CD14-positive monocyte (primary cell): ENCODE measurements around the gene KIF26B. TPM values are rescaled to one million over a fixed set of nuclear protein-coding genes. Genes with fewer than 3 reads are reported as not detected.

Source experiments
- DNase-seq, 3 donors: peaks; one replicate each; pipeline ENCODE4 v3.0.0-alpha.2; 2011 to 2022
- H2AFZ ChIP-seq: 2 replicates; pipeline ENCODE4 v1.6.0; 2012; ENCODE audit warnings: mild to moderate bottlenecking, low read depth, low read length, inconsistent platforms; ENCODE audit not compliant: insufficient read depth, poor library complexity, severe bottlenecking
- H3K27ac ChIP-seq, 2 donors: 1 replicate in 1 of 2; 2 replicates in 1 of 2; pipeline ENCODE4 v1.5.1; 2012 to 2013; ENCODE audit warnings: low read length in 2 of 2, control low read depth in 1 of 2, inconsistent platforms in 1 of 2, low read depth in 1 of 2, mild to moderate bottlenecking in 1 of 2
- H3K27me3 ChIP-seq, 2 donors: one replicate each; pipeline versions ENCODE4 v1.6.0 to v1.6.1; 2011 to 2013; ENCODE audit warnings: low read length in 2 of 2; ENCODE audit not compliant: control insufficient read depth in 2 of 2, insufficient read depth in 2 of 2
- H3K36me3 ChIP-seq, 2 donors: replicated peaks in 1 of 2; 1 replicate in 1 of 2; 2 replicates in 1 of 2; pipeline versions ENCODE4 v1.5.1 to v1.6.1; 2012 to 2013; ENCODE audit warnings: low read length in 2 of 2, control low read depth in 1 of 2, inconsistent platforms in 1 of 2, mild to moderate bottlenecking in 1 of 2; ENCODE audit not compliant: insufficient read depth in 2 of 2, control insufficient read depth in 1 of 2
- H3K4me1 ChIP-seq, 2 donors: 1 replicate in 1 of 2; 2 replicates in 1 of 2; pipeline versions ENCODE4 v1.5.1 to v1.6.1; 2012 to 2013; ENCODE audit warnings: low read length in 2 of 2, control low read depth in 1 of 2, inconsistent platforms in 1 of 2, mild to moderate bottlenecking in 1 of 2, moderate library complexity in 1 of 2; ENCODE audit not compliant: insufficient read depth in 2 of 2, control insufficient read depth in 1 of 2
- H3K4me2 ChIP-seq: replicated peaks from 2 replicates; pipeline ENCODE3; 2012; ENCODE audit warnings: low read length, moderate library complexity, mild to moderate bottlenecking; ENCODE audit not compliant: poor library complexity, severe bottlenecking; ENCODE audit errors: extremely low read depth
- H3K4me3 ChIP-seq, 3 experiments: fragments of 200-600 bp in 1 of 3; sonication (generic) in 1 of 3; replicated peaks in 1 of 3; 1 replicate in 2 of 3; 2 replicates in 1 of 3; pipeline ENCODE4 v1.5.1; 2011 to 2013; ENCODE audit warnings: low read length in 3 of 3, mild to moderate bottlenecking in 3 of 3, control low read depth in 2 of 3, low read depth in 2 of 3, inconsistent platforms in 1 of 3, moderate library complexity in 1 of 3
- H3K79me2 ChIP-seq: 2 replicates; pipeline ENCODE4 v1.6.0; 2012; ENCODE audit warnings: mild to moderate bottlenecking, control low read depth, inconsistent platforms, low read length, moderate library complexity; ENCODE audit not compliant: insufficient read depth
- H3K9ac ChIP-seq: 2 replicates; pipeline ENCODE4 v1.6.0; 2017; ENCODE audit warnings: low read length, mild to moderate bottlenecking; ENCODE audit not compliant: insufficient read depth, poor library complexity, severe bottlenecking
- H3K9me3 ChIP-seq, 2 donors: replicated peaks in 1 of 2; 1 replicate in 1 of 2; 2 replicates in 1 of 2; pipeline versions ENCODE4 v1.5.1 to v1.6.1; 2012 to 2013; ENCODE audit warnings: low read length in 2 of 2, control low read depth in 1 of 2; ENCODE audit not compliant: control insufficient read depth in 1 of 2, insufficient read depth in 1 of 2
- H4K20me1 ChIP-seq: 2 replicates; pipeline ENCODE4 v1.6.0; 2012; ENCODE audit warnings: mild to moderate bottlenecking, low read length, control low read depth, moderate library complexity; ENCODE audit not compliant: insufficient read depth
- H3K27ac Mint-ChIP-seq, 7 donors: one replicate each; pipeline ENCODE4 v1.8.0; 2020; ENCODE audit warnings: mild to moderate bottlenecking in 7 of 7, mixed read lengths in 7 of 7, moderate library complexity in 6 of 7, inconsistent platforms in 2 of 7
- H3K27me3 Mint-ChIP-seq, 3 donors: one replicate each; pipeline ENCODE4 v1.8.0; 2021 to 2022; ENCODE audit warnings: low read depth in 3 of 3, mild to moderate bottlenecking in 3 of 3, mixed read lengths in 3 of 3, moderate library complexity in 3 of 3, inconsistent platforms in 1 of 3
- H3K36me3 Mint-ChIP-seq, 2 donors: one replicate each; pipeline ENCODE4 v1.8.0; 2020; ENCODE audit warnings: mixed read lengths in 2 of 2, inconsistent platforms in 1 of 2, mild to moderate bottlenecking in 1 of 2
- H3K4me1 Mint-ChIP-seq: one replicate; pipeline ENCODE4 v1.8.0; 2020; ENCODE audit warnings: mild to moderate bottlenecking, mixed read lengths
- H3K4me3 Mint-ChIP-seq, 2 donors: one replicate each; pipeline ENCODE4 v1.8.0; 2020; ENCODE audit warnings: mild to moderate bottlenecking in 2 of 2, mixed read lengths in 2 of 2, moderate library complexity in 1 of 2
- H3K9me3 Mint-ChIP-seq, 7 donors: one replicate each; pipeline ENCODE4 v1.8.0; 2020 to 2022; ENCODE audit warnings: mixed read lengths in 7 of 7, mild to moderate bottlenecking in 6 of 7, moderate library complexity in 6 of 7, inconsistent platforms in 2 of 7
- CTCF ChIP-seq: fragments of 200-600 bp; IDR thresholded peaks from one replicate; pipeline ENCODE4 v1.8.0; 2022; ENCODE audit warnings: antibody characterized with exemption, mild to moderate bottlenecking
- WGBS: methylation state at CpG from one replicate; pipeline ENCODE4 v1.1.5; 2013; ENCODE audit warnings: missing lambda C conversion rate; ENCODE audit not compliant: insufficient coverage; 5-methylcytosine and 5-hydroxymethylcytosine counted together
- intact Hi-C, 2 donors: fragments of 100-400 bp; cut with micrococcal nuclease; formaldehyde crosslinking; loops; one replicate each; pipeline versions ENCODE4 v1.15.0 to v1.15.1; 2023
- polyA plus RNA-seq, 3 donors: library from polyadenylated mRNA; depleted of rRNA in 1 of 3; unstranded in 2 of 3; stranded (reverse) in 1 of 3; fragments of 300-500 nt in 2 of 3; fragments of >200 nt in 1 of 3; fragmentation: Illumina TruSeq in 2 of 3; gene quantifications; 1 replicate in 2 of 3; 2 replicates in 1 of 3; pipeline ENCODE4 v1.2.3, GENCODE V29; 2012 to 2021

The KIF26B gene
- polyA plus RNA-seq, 3 donors, result 0.01 to 0.05 TPM; not detected in 1

DNA sequence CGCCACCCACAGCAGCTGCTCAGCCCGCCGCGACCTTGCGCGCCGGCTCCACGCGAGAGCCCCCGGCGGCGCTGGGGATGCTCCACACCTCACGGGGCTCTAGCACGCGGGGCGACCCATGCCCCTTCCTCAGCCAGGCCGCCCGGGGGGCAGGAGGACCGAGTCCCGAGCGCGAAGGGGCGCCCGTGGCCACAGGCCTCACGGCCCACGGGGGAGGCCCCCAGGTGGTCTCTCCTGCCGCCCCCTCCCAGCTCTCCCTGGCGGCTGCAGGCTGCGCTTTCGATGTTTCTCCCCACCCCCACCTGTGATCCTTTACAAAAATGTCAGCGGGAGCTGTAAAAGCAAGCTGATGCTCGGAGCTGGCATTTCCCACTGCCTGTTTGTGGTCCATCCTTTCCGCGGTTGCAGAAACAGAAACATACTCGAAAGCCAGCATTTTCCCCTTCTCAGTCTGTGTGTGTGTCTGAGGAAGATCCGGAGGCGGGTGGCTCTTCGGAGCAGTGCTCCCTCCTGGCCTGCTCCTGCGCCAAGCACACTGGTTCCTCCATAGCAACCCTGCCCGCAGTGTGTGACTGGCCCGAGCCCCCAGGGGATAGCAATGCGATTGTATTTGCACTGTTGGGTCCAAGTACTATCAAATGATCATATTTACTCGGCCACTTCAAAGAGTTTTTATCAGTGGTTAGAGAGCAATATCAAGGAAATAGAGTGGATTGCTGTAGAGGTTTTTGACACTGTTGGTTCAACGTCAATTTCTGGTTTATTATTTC, 2.1 kb downstream of the KIF26B start:
- TF ChIP-seq CTCF, result peak; percentile 63
- H3K27me3 Mint-ChIP-seq, result peaks cover 67 to 96% (median 68%) of the 10 kb centered on the region in 3 donors

GRCh38 chr1:245158913-245159312, 4.1 kb downstream of the KIF26B start:
- Histone ChIP-seq H3K36me3 (no peaks in the 10 kb centered on the region), H3K27ac (no peak overlapping the region), H3K4me2 (no peak overlapping the region), H3K4me1 (peaks cover 25 to 34% of the 10 kb centered on the region in 2 donors), H3K9ac (no peak overlapping the region), H3K27me3 (peaks cover 65 to 68% of the 10 kb centered on the region in 2 donors), H4K20me1 (no peaks in the 10 kb centered on the region), H3K9me3 (peaks cover 0 to 23% of the 10 kb centered on the region in 2 donors), H2AFZ (no peak overlapping the region), H3K4me3 (no peak overlapping the region), H3K79me2 (no peaks in the 10 kb centered on the region)
- peaks cover 0 to 10% (median 7%) of the 10 kb centered on the region in 7 donors for H3K9me3 Mint-ChIP-seq
- H3K4me3 Mint-ChIP-seq, result peak overlapping the region in 1 of 2 donors; percentile 12
- no peaks in the 10 kb centered on the region for H3K36me3 Mint-ChIP-seq
- intact Hi-C loops, result loop anchor here in 1 of 2 donors (10.0 kb wide), 1 partner anchor 1286 kb away; no protein-coding TSS in a partner anchor
- H3K4me1 Mint-ChIP-seq, result peaks cover 19% of the 10 kb centered on the region
- no peak overlapping the region for H3K27ac Mint-ChIP-seq
- H3K27me3 Mint-ChIP-seq, result peaks cover 53 to 91% (median 55%) of the 10 kb centered on the region in 3 donors
- DNase-seq, result no peak
- no peak for TF ChIP-seq CTCF
- 100% methylated on average over 3 of the region's 3 CpGs for WGBS

More for the DNA sequence above, 2.1 kb downstream of the KIF26B start:
- Histone ChIP-seq H3K4me1 (peaks cover 34 to 44% of the 10 kb centered on the region in 2 donors), H3K4me2 (peak overlapping the region; percentile 88), H3K4me3 (peak overlapping the region in 1 of 3 experiments; percentile 73), H3K9ac (no peak overlapping the region), H3K9me3 (peaks cover 0 to 23% of the 10 kb centered on the region in 2 donors), H4K20me1 (no peaks in the 10 kb centered on the region), H3K27ac (no peak overlapping the region), H3K79me2 (no peaks in the 10 kb centered on the region), H2AFZ (peak overlapping the region; percentile 81), H3K36me3 (no peaks in the 10 kb centered on the region), H3K27me3 (peaks cover 74 to 87% of the 10 kb centered on the region in 2 donors)
- WGBS, result under 1% methylated on average over 39 of the region's 44 CpGs
- no peak for DNase-seq
- intact Hi-C loops, result loop anchor here in 1 of 2 donors (10.0 kb wide), 1 partner anchor 1288 kb away; no protein-coding TSS in a partner anchor
- no peaks in the 10 kb centered on the region for H3K36me3 Mint-ChIP-seq
- H3K27ac Mint-ChIP-seq, result no peak overlapping the region
- peak overlapping the region; percentile 60 to 89 for H3K4me3 Mint-ChIP-seq
- H3K4me1 Mint-ChIP-seq, result peaks cover 29% of the 10 kb centered on the region
- H3K9me3 Mint-ChIP-seq, result peaks cover 0 to 21% (median 11%) of the 10 kb centered on the region in 7 donors
